ENCODE results near the gene CES5A. TPM values are rescaled to one million over a fixed set of nuclear protein-coding genes. Genes with fewer than 3 reads are reported as not detected.

Gene CES5A
- total and polyA plus RNA-seq, 2 of the 4 experiments (the other 2 are of a cell fraction) = not detected

DNA sequence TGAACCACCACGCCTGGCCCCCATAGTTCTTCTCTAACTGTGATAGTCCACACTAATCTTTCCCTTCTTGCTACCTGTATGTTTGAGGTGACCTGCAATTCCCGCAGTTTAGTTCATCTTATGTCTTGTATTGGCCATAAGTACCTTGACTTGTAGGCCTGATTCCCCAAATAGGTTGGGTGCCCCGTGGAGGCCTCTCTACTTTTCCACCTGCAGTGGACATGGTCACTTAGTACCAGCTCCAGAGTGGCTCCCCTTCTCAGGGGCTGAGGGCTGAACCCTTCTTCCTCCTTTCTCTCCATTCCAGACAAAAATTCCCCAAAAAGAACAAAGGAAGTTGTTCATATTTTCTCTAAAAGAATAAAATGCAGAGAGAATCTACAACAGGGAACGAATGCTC, 33.5 kb upstream of the CES5A start:
- H3K9me1 ChIP-seq (ENCODE audit: insufficient read depth, low read length) = no peaks in the 10 kb centered on the region
- ChIA-PET POLR2A (ENCODE audit: unreplicated experiment) (no interaction called here), CTCF (no interaction called here)
- H3K4me2 ChIP-seq (ENCODE audit: low read depth, low read length) = no peak overlapping the region
- no peaks in the 10 kb centered on the region for H3K36me3 ChIP-seq (ENCODE audit: control insufficient read depth, insufficient read depth, low read length)
- no peak overlapping the region for H2AFZ ChIP-seq (replicated peaks; ENCODE audit: low read length, poor library complexity)
- no peak overlapping the region for H3K14ac ChIP-seq (replicated peaks; ENCODE audit: low read depth, low read length)
- H2AK5ac ChIP-seq (ENCODE audit: low read depth, low read length) = no peak overlapping the region
- H4K91ac ChIP-seq (ENCODE audit: insufficient read depth, low read depth, low read length) = no peak overlapping the region
- no peaks in the 10 kb centered on the region for H4K20me1 ChIP-seq (ENCODE audit: insufficient read depth, low read length)
- H3K79me1 ChIP-seq (ENCODE audit: low read depth in 1 of 2, low read length in 2 of 2) = no peaks in the 10 kb centered on the region
- no peak overlapping the region for H2BK120ac ChIP-seq (ENCODE audit: low read depth, low read length)
- H3K4me1 ChIP-seq (ENCODE audit: control insufficient read depth, insufficient read depth, low read length) = no peaks in the 10 kb centered on the region
- H3K4me3 ChIP-seq (ENCODE audit: insufficient read depth, low read depth, low read length) = no peak overlapping the region
- no peak overlapping the region for H3K18ac ChIP-seq (ENCODE audit: low read depth, low read length)
- H4K8ac ChIP-seq (ENCODE audit: low read depth in 2 of 2, low read length in 2 of 2) = no peak overlapping the region
- no peak overlapping the region for H3K9ac ChIP-seq (ENCODE audit: low read depth, low read length)
- TF ChIP-seq RCOR1 (IDR thresholded peaks at IDR 0.05; ENCODE audit: insufficient replicate concordance, low read length) = no peak
- TF ChIP-seq, protein P1, sequence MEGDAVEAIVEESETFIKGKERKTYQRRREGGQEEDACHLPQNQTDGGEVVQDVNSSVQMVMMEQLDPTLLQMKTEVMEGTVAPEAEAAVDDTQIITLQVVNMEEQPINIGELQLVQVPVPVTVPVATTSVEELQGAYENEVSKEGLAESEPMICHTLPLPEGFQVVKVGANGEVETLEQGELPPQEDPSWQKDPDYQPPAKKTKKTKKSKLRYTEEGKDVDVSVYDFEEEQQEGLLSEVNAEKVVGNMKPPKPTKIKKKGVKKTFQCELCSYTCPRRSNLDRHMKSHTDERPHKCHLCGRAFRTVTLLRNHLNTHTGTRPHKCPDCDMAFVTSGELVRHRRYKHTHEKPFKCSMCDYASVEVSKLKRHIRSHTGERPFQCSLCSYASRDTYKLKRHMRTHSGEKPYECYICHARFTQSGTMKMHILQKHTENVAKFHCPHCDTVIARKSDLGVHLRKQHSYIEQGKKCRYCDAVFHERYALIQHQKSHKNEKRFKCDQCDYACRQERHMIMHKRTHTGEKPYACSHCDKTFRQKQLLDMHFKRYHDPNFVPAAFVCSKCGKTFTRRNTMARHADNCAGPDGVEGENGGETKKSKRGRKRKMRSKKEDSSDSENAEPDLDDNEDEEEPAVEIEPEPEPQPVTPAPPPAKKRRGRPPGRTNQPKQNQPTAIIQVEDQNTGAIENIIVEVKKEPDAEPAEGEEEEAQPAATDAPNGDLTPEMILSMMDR (conservative IDR thresholded peaks at IDR 0.05; ENCODE audit: low read depth, low read length) = no peak
- TF ChIP-seq CHD1 (IDR thresholded peaks at IDR 0.05; ENCODE audit: low read depth, low read length) = no peak
- no peak for TF ChIP-seq RFX5 (IDR thresholded peaks at IDR 0.05; ENCODE audit: low read depth, low read length)
- no peak for TF ChIP-seq SMC3 (IDR thresholded peaks at IDR 0.05; ENCODE audit: low read depth, low read length)
- no peak for TF ChIP-seq RAD21 (IDR thresholded peaks at IDR 0.05; ENCODE audit: low read length)
- TF ChIP-seq, protein P2, sequence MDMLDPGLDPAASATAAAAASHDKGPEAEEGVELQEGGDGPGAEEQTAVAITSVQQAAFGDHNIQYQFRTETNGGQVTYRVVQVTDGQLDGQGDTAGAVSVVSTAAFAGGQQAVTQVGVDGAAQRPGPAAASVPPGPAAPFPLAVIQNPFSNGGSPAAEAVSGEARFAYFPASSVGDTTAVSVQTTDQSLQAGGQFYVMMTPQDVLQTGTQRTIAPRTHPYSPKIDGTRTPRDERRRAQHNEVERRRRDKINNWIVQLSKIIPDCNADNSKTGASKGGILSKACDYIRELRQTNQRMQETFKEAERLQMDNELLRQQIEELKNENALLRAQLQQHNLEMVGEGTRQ (IDR thresholded peaks at IDR 0.05; ENCODE audit: low read depth, low read length) = no peak
- no peak for TF ChIP-seq FOS (IDR thresholded peaks at IDR 0.05; ENCODE audit: low read depth, low read length)
- TF ChIP-seq NFE2L2 (IDR thresholded peaks at IDR 0.05; ENCODE audit: low read depth, low read length) = no peak
- TF ChIP-seq POLR2A (IDR thresholded peaks at IDR 0.05; ENCODE audit: low read depth, low read length) = no peak
- no peak overlapping the region for H4K5ac ChIP-seq (ENCODE audit: low read depth, low read length)
- dilution Hi-C loops (cut with HindIII; ENCODE audit: low sequenced_read_pairs, unreplicated experiment) = no loop called here
- intact Hi-C loops (cut with micrococcal nuclease) = no loop called here
- H3K56ac ChIP-seq (ENCODE audit: extremely low read depth, insufficient read depth, low read length) = no peak overlapping the region
- BruUV-seq (replicated peaks) = no TSS peak
- no peak overlapping the region for H2BK5ac ChIP-seq (ENCODE audit: low read depth, low read length, poor library complexity, severe bottlenecking)
- no peak overlapping the region for H3K23ac ChIP-seq (ENCODE audit: low read depth, low read length)
- H3K9me3 ChIP-seq (ENCODE audit: control insufficient read depth, insufficient read depth, low read length) = no peaks in the 10 kb centered on the region
- no CpG with 5 or more reads among the region's 4 CpGs for WGBS, 2 experiments (ENCODE audit: extremely low coverage in 2 of 2, insufficient read length in 1 of 2)
- DNase-seq (no peak), ATAC-seq (ENCODE audit: low read depth) (no peak)
- no peak overlapping the region for H3K27ac ChIP-seq (ENCODE audit: insufficient read depth, low read length)
- H3K27me3 ChIP-seq (ENCODE audit: control insufficient read depth, insufficient read depth, low read length) = no peaks in the 10 kb centered on the region
- no peak overlapping the region for H2BK20ac ChIP-seq (ENCODE audit: low read depth, low read length)
- no peak overlapping the region for H2AK9ac ChIP-seq (replicated peaks; ENCODE audit: low read depth, low read length, poor library complexity)
- H3K4ac ChIP-seq (ENCODE audit: low read depth, low read length) = no peak overlapping the region
- no peak overlapping the region for H2BK15ac ChIP-seq (ENCODE audit: low read depth, low read length)
- in situ Hi-C loops (cut with MboI; ENCODE audit: low sequenced_read_pairs) = no loop called here

Data from IMR-90 (cell line).